SU-DHL-6 (cell line): ENCODE measurements around the gene TRAPPC2L.

Source experiments
- H2AFZ ChIP-seq: fragments of 200-600 bp; sonication (generic); 2 replicates; pipeline ENCODE4 v1.6.1; 2014; ENCODE audit warnings: low read depth, mild to moderate bottlenecking, moderate library complexity, mixed read lengths, antibody characterized with exemption, low read length; ENCODE audit not compliant: severe bottlenecking
- H3F3A ChIP-seq: fragments of 200-600 bp; shearing (Covaris generic); 2 replicates; pipeline ENCODE4 v1.6.0; 2016; ENCODE audit warnings: antibody characterized with exemption, mild to moderate bottlenecking; ENCODE audit not compliant: insufficient read depth
- H3K27ac ChIP-seq: fragments of 200-600 bp; sonication (generic); 2 replicates; pipeline ENCODE4 v1.5.1; 2016; ENCODE audit warnings: low read depth, mild to moderate bottlenecking, low read length, moderate library complexity, mixed read lengths
- H3K27me3 ChIP-seq: fragments of 200-600 bp; sonication (generic), shearing (Covaris generic); 2 replicates; pipeline ENCODE4 v1.6.0; 2014; ENCODE audit warnings: mild to moderate bottlenecking, low read length
- H3K36me3 ChIP-seq: fragments of 200-600 bp; sonication (generic); 2 replicates; pipeline ENCODE4 v1.6.1; 2014; ENCODE audit warnings: mild to moderate bottlenecking, low read length, mixed read lengths
- H3K4me2 ChIP-seq: fragments of 300-600, 200-600 bp; shearing (Covaris generic), sonication (generic); 2 replicates; pipeline ENCODE4 v1.6.0; 2014; ENCODE audit warnings: low read length, low read depth, mild to moderate bottlenecking; ENCODE audit not compliant: poor library complexity, severe bottlenecking
- H3K4me3 ChIP-seq: fragments of 200-600 bp; sonication (generic); 2 replicates; pipeline ENCODE4 v1.5.1; 2014; ENCODE audit warnings: antibody characterized with exemption, low read length, mild to moderate bottlenecking, mixed read lengths; ENCODE audit not compliant: insufficient read depth, poor library complexity, severe bottlenecking
- H3K79me2 ChIP-seq: fragments of 200-600 bp; sonication (generic); 2 replicates; pipeline ENCODE4 v1.6.1; 2014; ENCODE audit warnings: mild to moderate bottlenecking, low read length, moderate library complexity; ENCODE audit not compliant: insufficient read depth
- H3K9ac ChIP-seq: fragments of 200-600 bp; sonication (generic); 2 replicates; pipeline ENCODE4 v1.7.0; 2014; ENCODE audit warnings: mild to moderate bottlenecking, low read length
- H3K9me2 ChIP-seq: fragments of 200-600 bp; sonication (generic); replicated peaks from 2 replicates; pipeline ENCODE4 v1.6.1; 2014; ENCODE audit warnings: low read length; ENCODE audit not compliant: insufficient read depth
- H3K9me3 ChIP-seq: fragments of 200-600 bp; sonication (generic); 2 replicates; pipeline ENCODE4 v1.6.1; 2014; ENCODE audit warnings: low read length, mixed read lengths; ENCODE audit not compliant: insufficient read depth
- H4K20me1 ChIP-seq: fragments of 200-600 bp; sonication (generic); 2 replicates; pipeline ENCODE4 v1.6.1; 2014; ENCODE audit warnings: low read depth, mild to moderate bottlenecking, antibody characterized with exemption, low read length, moderate library complexity, mixed read lengths
- EZH2phosphoT487 ChIP-seq: fragments of 200-600 bp; sonication (generic), shearing (Covaris generic); conservative IDR thresholded peaks from 2 replicates; pipeline ENCODE4 v1.6.1; 2018; ENCODE audit warnings: mild to moderate bottlenecking, antibody characterized with exemption, low read length, moderate library complexity, mixed read lengths
- TF ChIP-seq, protein P1 (sequence below): fragments of 200-600 bp; sonication (generic); IDR thresholded peaks from one replicate; pipeline ENCODE4 v1.5.1; 2017; ENCODE audit warnings: antibody characterized with exemption, mild to moderate bottlenecking, low read length, moderate library complexity; ENCODE audit not compliant: insufficient read depth, poor library complexity, severe bottlenecking

The TRAPPC2L gene

DNA sequence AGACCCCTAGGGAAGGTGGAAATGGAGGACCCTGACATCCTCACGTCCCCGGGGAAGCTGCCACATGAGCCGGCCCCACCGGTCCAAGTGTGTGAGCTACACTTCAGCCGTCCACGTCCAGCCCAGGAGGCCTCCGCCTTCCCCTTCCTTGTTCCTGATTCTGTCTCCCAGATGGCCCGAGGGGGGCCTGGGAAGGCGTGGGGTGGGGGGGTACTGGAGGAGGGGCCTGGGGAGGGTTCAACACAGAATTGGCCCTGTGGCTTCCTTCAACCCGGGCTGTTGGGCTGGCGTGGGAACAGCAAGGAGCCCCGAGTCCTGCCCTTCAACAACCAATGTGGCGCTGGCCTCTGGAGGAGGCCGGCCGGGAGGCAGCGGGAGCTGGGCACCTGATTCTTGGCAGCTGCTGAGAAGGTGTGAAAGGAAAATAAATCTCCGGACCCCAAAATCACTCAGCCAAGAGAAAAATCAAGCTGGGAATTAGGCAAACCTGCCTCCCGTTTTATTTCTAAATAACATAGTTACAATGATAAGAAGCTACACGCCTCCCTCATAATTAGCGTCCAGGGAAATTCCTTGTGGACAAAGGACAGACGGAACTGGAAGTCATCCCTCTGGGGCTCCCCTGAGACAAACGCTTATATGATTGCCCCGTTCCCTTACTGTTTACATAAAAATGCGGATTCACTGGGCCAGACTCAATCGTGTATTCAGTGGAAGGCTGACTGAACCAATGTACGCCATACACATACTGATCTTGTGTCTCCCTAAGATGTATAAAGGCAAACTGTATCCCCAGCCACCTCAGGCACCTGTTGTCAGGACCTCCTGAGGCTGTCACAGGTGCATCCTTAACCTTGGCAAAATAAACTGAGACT, 43.4 kb upstream of the TRAPPC2L start:
- H4K20me1 ChIP-seq: no peaks in the 10 kb centered on the region
- H3K4me2 ChIP-seq: no peak overlapping the region
- H3K9ac ChIP-seq: no peak overlapping the region
- peaks cover 5% of the 10 kb centered on the region; the same call in 1 of the 2 replicates for H3K9me3 ChIP-seq
- H3F3A ChIP-seq: peaks cover 25% of the 10 kb centered on the region
- H3K36me3 ChIP-seq: no peaks in the 10 kb centered on the region
- TF ChIP-seq, protein P1, sequence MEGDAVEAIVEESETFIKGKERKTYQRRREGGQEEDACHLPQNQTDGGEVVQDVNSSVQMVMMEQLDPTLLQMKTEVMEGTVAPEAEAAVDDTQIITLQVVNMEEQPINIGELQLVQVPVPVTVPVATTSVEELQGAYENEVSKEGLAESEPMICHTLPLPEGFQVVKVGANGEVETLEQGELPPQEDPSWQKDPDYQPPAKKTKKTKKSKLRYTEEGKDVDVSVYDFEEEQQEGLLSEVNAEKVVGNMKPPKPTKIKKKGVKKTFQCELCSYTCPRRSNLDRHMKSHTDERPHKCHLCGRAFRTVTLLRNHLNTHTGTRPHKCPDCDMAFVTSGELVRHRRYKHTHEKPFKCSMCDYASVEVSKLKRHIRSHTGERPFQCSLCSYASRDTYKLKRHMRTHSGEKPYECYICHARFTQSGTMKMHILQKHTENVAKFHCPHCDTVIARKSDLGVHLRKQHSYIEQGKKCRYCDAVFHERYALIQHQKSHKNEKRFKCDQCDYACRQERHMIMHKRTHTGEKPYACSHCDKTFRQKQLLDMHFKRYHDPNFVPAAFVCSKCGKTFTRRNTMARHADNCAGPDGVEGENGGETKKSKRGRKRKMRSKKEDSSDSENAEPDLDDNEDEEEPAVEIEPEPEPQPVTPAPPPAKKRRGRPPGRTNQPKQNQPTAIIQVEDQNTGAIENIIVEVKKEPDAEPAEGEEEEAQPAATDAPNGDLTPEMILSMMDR: no peak
- TF ChIP-seq EZH2phosphoT487: no peak
- H3K27me3 ChIP-seq: no peaks in the 10 kb centered on the region
- H3K79me2 ChIP-seq: peaks cover 7% of the 10 kb centered on the region; the same call in 1 of the 2 replicates
- H3K27ac ChIP-seq: no peak overlapping the region
- no peak overlapping the region for H3K4me3 ChIP-seq
- H2AFZ ChIP-seq: no peak overlapping the region
- no peaks in the 10 kb centered on the region for H3K9me2 ChIP-seq

DNA sequence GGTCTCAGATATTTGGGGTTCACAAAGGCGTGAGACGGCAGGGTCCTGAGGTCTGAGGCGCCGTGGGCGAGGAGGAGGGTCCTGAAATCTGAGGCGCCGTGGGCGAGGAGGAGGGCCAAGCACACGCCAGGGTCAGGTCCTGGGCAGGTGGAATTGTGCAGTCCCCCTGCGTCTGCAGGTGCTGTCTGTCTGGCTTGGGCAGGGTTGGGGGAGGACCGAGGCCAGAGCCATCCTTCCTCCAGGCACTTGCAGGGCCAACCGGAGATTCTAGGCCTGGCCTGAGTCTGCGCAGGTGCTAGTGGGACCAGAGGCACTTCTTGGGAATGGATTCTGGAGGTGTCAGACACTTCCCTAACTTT, 42.8 kb upstream of the TRAPPC2L start:
- H3K4me2 ChIP-seq: no peak overlapping the region
- H4K20me1 ChIP-seq: no peaks in the 10 kb centered on the region
- H3K9ac ChIP-seq: no peak overlapping the region
- no peak overlapping the region for H2AFZ ChIP-seq
- H3K27me3 ChIP-seq: no peaks in the 10 kb centered on the region
- no peak overlapping the region for H3K4me3 ChIP-seq
- H3K79me2 ChIP-seq: peaks cover 7% of the 10 kb centered on the region; the same call in 1 of the 2 replicates
- H3K36me3 ChIP-seq: no peaks in the 10 kb centered on the region
- no peak for TF ChIP-seq EZH2phosphoT487
- TF ChIP-seq, protein P1: no peak
- no peaks in the 10 kb centered on the region for H3K9me2 ChIP-seq
- H3K9me3 ChIP-seq: peaks cover 5% of the 10 kb centered on the region; the same call in 1 of the 2 replicates
- H3K27ac ChIP-seq: no peak overlapping the region
- H3F3A ChIP-seq: peaks cover 19% of the 10 kb centered on the region

DNA sequence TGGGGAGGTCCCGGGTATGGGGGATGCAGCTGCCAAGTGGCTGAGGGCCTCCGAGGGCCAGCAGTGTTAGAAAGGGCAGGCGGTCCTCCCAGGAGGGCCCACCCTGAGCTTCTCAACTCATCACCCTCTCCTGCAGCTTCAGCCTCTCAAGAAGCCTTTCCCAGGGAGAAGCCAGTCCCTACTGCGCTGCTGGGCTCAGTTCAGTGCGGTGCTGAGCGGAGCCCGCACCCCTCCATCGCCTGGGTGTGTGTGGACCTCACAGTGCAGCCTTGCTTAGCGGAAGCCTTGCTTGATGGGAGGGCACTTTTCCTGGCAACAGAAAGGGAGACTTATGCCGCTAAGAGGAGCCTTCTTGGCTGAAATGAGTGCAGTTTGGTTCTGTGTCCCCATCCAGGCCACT, 41.7 kb upstream of the TRAPPC2L start:
- H4K20me1 ChIP-seq: no peaks in the 10 kb centered on the region

More for the DNA sequence above, 41.7 kb upstream of the TRAPPC2L start:
- Histone ChIP-seq H3K9ac (no peak overlapping the region), H3F3A (peaks cover 8% of the 10 kb centered on the region; the same call in 1 of the 2 replicates), H3K27ac (no peak overlapping the region), H3K9me3 (peaks cover 5% of the 10 kb centered on the region; the same call in 1 of the 2 replicates), H3K27me3 (no peaks in the 10 kb centered on the region), H3K4me2 (no peak overlapping the region), H3K36me3 (no peaks in the 10 kb centered on the region), H3K4me3 (no peak overlapping the region), H3K79me2 (peaks cover 7% of the 10 kb centered on the region; the same call in 1 of the 2 replicates), H3K9me2 (no peaks in the 10 kb centered on the region), H2AFZ (no peak overlapping the region)
- TF ChIP-seq, protein P1: no peak
- TF ChIP-seq EZH2phosphoT487: no peak
